HL-60 (cell line): ENCODE results near the gene IL12RB1.
A peak's percentile ranks its signal among the peaks of the same experiment; 100 is the strongest.
"Not testable (repeated sequence)": the region's sequence is repeated elsewhere in the genome, so short reads cannot be mapped to it uniquely, and the experiment has no call there.

Experiments
- DNase-seq, 2 experiments: peaks; one replicate each; pipeline ENCODE4 v3.0.0-alpha.2; 2010 to 2020; ENCODE audit warnings: low read depth in 1 of 2, low spot score in 1 of 2
- H3K27ac ChIP-seq: fragments of 250-450 bp; sonication (Bioruptor Pico); replicated peaks from 2 replicates; pipeline ENCODE4 v1.5.1; 2020; ENCODE audit warnings: mild to moderate bottlenecking, moderate library complexity
- H3K27me3 ChIP-seq: fragments of 250-450 bp; sonication (Bioruptor Pico); 2 replicates; pipeline ENCODE4 v1.5.1; 2021; ENCODE audit warnings: mild to moderate bottlenecking, moderate library complexity; ENCODE audit not compliant: insufficient read depth, poor library complexity, severe bottlenecking
- H3K4me3 ChIP-seq: replicated peaks from 2 replicates; pipeline ENCODE4 v1.5.1; 2011; ENCODE audit warnings: mild to moderate bottlenecking, control low read depth, low read length; ENCODE audit not compliant: insufficient read depth
- CTCF ChIP-seq: IDR thresholded peaks from one replicate; pipeline ENCODE4 v1.5.1; 2011; ENCODE audit warnings: low read length, control low read depth, inconsistent platforms; ENCODE audit not compliant: insufficient read depth
- GABPA ChIP-seq: IDR thresholded peaks from 2 replicates; pipeline ENCODE4 v1.6.1; 2012; ENCODE audit warnings: low read depth
- POLR2AphosphoS5 ChIP-seq: IDR thresholded peaks from 2 replicates; pipeline ENCODE4 v1.6.1; 2012; ENCODE audit warnings: low read depth
- REST ChIP-seq: IDR thresholded peaks from 2 replicates; pipeline ENCODE4 v1.6.1; 2012; ENCODE audit warnings: low read depth; ENCODE audit not compliant: insufficient replicate concordance
- SPI1 ChIP-seq: IDR thresholded peaks from 2 replicates; pipeline ENCODE4 v1.6.1; 2012; ENCODE audit warnings: low read depth, mild to moderate bottlenecking, borderline replicate concordance

Gene IL12RB1

DNA sequence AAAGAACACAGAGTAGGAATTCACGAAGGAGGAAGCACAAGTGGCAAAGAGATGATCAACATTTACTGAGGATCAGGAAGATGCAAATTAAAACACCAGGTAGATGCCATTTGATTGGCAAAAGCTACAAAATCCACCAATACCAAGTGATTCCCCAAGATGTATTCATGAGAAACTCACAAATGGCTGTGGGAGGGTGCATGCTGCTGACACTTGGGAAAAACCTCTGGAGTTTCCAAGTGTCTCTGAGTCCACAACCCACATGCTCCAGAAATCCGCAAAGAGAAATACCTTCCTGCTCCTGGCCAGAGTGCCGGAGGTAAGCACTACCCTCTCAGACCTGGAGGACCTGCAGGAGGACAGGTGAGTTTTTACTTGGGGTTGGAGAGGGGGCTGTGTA, 43.1 kb downstream of the IL12RB1 start:
- TF ChIP-seq POLR2AphosphoS5 (no peak), CTCF (no peak), GABPA (no peak), SPI1 (no peak), REST (no peak)
- no peak overlapping the region for H3K4me3 ChIP-seq
- no peaks in the 10 kb centered on the region for H3K27me3 ChIP-seq
- DNase-seq = no peak
- no peak overlapping the region for H3K27ac ChIP-seq

DNA sequence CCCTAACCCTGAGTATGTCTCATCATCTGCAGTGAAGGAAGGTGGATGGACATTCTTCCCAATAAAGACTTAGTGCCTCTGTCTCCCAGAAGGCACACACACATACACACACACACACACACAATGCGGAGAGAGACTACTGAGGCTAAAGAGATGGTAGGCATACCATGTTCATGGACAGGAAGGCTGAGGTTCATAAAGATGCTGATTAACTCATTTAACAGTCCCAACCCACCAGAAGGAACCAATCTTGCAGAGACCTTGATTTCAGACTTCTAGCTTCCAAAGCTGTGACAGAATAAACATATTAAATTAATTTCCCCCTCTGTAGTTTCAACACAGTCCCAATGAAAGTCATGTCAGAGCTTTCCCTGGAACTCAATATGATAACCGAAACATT, 45.7 kb downstream of the IL12RB1 start:
- no peak for DNase-seq

GRCh38 chr19:18032102-18032501, 54.6 kb downstream of the IL12RB1 start:
- DNase-seq, H3K4me3 ChIP-seq, H3K27ac ChIP-seq, H3K27me3 ChIP-seq: not testable (repeated sequence)

More for the DNA sequence above, 45.7 kb downstream of the IL12RB1 start:
- TF ChIP-seq GABPA (no peak), REST (no peak), POLR2AphosphoS5 (no peak), CTCF (no peak), SPI1 (no peak)
- no peak overlapping the region for H3K27ac ChIP-seq
- H3K27me3 ChIP-seq = no peaks in the 10 kb centered on the region
- no peak overlapping the region for H3K4me3 ChIP-seq

- H3K27me3 ChIP-seq, H3K4me3 ChIP-seq: not testable (repeated sequence)
- TF ChIP-seq POLR2AphosphoS5 (peak; percentile 51; the same call in 1 of the 2 replicates), SPI1 (peak; percentile 95)
- DNase-seq = peak in 1 of 2 experiments; percentile 74
- peak overlapping the region; percentile 72 for H3K27ac ChIP-seq
Measured at GRCh38 chr19:18031401-18031800, 55.3 kb downstream of the IL12RB1 start.

- Histone ChIP-seq H3K27me3 (no peaks in the 10 kb centered on the region), H3K27ac (no peak overlapping the region; the same call in 1 of the 2 replicates), H3K4me3 (no peak overlapping the region)
- TF ChIP-seq REST (no peak), POLR2AphosphoS5 (no peak), CTCF (no peak), GABPA (no peak), SPI1 (no peak)
- no peak for DNase-seq
Measured at GRCh38 chr19:18029617-18030338, 57.0 kb downstream of the IL12RB1 start.
